Mucosa of stomach (tissue), 1 donor: Measurements from ENCODE around the gene ADIPOR2.

Source experiments
- H3K27me3 ChIP-seq: one replicate; pipeline ENCODE4 v1.7.0; 2013; ENCODE audit warnings: mild to moderate bottlenecking, low read length; ENCODE audit not compliant: control insufficient read depth, insufficient read depth
- H3K36me3 ChIP-seq: one replicate; pipeline ENCODE4 v1.7.0; 2013; ENCODE audit warnings: low read length; ENCODE audit not compliant: control insufficient read depth, insufficient read depth
- H3K4me1 ChIP-seq: one replicate; pipeline ENCODE4 v1.7.0; 2013; ENCODE audit warnings: mild to moderate bottlenecking, low read length; ENCODE audit not compliant: control insufficient read depth, insufficient read depth
- H3K4me3 ChIP-seq: one replicate; pipeline ENCODE4 v1.7.0; 2013; ENCODE audit warnings: low read length
- H3K9ac ChIP-seq: one replicate; pipeline ENCODE4 v1.7.0; 2013; ENCODE audit warnings: mild to moderate bottlenecking, low read length, moderate library complexity
- H3K9me3 ChIP-seq: one replicate; pipeline ENCODE4 v1.7.0; 2013; ENCODE audit warnings: mild to moderate bottlenecking, low read length, moderate library complexity; ENCODE audit not compliant: control insufficient read depth
- donor health status: Pancreatic carcinoma.

The ADIPOR2 gene

DNA sequence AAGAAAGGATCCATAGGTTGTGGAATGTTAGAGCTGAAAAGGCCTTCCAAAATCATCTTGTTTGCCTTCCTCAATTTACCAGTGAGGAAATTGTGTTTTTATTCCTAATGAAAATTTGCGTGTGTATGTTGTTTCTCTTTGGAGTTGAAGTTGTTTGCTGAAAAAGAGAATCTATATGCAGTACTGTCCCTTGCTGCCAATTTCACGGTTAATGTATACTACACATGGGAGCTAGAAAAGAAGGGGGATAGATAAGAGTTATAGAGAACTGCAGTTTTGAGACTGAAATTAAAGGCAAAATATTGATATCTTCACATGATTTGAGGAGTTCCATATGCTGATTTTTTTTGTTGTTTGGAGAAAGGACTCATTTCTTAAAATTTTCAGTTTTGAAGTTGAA lies 67.5 kb downstream of the ADIPOR2 start:
- Histone ChIP-seq H3K4me1 (no peaks in the 10 kb centered on the region), H3K4me3 (no peak overlapping the region), H3K9me3 (no peaks in the 10 kb centered on the region), H3K27me3 (no peaks in the 10 kb centered on the region), H3K9ac (no peak overlapping the region), H3K36me3 (no peaks in the 10 kb centered on the region)

DNA sequence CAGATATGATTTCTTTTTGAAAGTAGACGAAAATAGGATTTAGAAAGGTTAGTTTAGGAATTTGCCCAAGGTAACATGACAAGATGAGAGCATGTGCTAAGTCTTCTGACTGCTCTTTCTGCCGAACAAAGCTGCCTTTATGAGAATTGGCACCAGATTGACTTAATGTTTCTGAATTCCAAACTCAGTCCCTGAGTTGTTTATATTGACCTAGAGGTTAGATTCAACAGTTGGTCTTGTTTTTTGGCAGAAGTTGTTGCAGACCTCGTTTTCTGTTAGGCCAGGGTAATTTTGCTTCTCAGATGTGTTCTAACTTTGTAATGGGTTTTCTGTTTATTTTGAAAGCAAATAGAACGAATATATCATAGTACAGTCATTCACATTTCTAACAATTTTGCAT lies 68.0 kb downstream of the ADIPOR2 start:
- Histone ChIP-seq H3K9ac (no peak overlapping the region), H3K36me3 (no peaks in the 10 kb centered on the region), H3K4me1 (no peaks in the 10 kb centered on the region), H3K4me3 (no peak overlapping the region), H3K9me3 (no peaks in the 10 kb centered on the region), H3K27me3 (no peaks in the 10 kb centered on the region)

DNA sequence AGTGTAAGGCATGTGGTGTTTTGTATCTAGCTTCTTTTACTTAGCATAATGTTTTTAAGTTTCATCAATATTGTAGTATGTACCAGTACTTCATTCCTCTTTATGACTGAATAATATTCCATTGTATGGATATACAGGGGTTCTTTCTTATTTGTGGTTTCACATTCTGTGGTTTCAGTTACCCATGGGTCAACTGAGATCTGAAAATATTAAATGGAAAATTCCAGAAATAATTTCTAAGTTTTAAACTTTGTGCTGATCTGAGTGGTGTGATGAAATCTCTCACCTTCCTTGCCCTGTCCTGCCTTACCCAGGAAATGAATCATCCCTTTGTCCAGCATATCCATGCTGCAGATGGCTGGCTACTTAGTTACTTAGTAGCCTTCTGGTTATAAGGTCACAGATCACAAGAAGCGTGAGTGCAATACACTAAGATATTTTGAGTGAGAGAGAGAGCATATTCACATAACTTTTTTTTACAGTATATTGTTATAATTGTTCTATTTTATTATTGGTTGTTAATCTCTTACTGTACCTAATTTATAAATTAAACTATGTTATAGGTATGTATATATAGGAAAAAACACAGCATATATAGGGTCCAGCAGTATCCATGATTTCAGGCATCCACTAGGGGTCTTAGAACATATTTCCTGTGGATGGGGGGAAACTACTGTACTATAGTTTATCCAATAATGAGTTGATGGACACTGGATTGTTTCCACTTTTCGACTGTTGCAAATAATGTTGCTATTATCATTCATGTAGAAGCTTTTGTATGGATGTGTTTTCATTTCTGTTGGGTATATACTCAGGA lies 69.9 kb downstream of the ADIPOR2 start:
- no peaks in the 10 kb centered on the region for H3K9me3 ChIP-seq
- H3K36me3 ChIP-seq = no peaks in the 10 kb centered on the region
- no peak overlapping the region for H3K9ac ChIP-seq
- H3K4me3 ChIP-seq = no peak overlapping the region
- H3K27me3 ChIP-seq = no peaks in the 10 kb centered on the region
- no peaks in the 10 kb centered on the region for H3K4me1 ChIP-seq

DNA sequence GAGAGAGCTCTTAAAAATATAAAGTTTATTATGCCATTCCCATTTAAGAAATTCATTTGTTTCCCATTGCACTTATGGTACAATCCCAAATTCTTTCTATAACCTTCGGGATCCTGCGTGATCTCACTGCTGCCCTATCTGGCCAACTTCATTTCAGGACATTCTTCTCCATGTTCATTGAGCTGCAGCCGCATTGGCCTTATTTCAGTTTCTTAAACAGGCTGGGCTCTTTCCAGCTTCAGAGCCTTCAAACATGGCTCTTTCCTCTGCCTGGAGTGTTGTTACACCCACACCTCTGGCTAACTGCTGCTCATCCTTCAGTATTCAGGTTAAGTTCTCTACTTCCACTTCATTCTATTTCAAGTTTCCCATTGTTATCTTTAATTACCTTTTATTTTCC lies 71.0 kb downstream of the ADIPOR2 start:
- Histone ChIP-seq H3K4me3 (no peak overlapping the region), H3K27me3 (no peaks in the 10 kb centered on the region), H3K9me3 (no peaks in the 10 kb centered on the region), H3K9ac (no peak overlapping the region), H3K4me1 (no peaks in the 10 kb centered on the region), H3K36me3 (no peaks in the 10 kb centered on the region)

DNA sequence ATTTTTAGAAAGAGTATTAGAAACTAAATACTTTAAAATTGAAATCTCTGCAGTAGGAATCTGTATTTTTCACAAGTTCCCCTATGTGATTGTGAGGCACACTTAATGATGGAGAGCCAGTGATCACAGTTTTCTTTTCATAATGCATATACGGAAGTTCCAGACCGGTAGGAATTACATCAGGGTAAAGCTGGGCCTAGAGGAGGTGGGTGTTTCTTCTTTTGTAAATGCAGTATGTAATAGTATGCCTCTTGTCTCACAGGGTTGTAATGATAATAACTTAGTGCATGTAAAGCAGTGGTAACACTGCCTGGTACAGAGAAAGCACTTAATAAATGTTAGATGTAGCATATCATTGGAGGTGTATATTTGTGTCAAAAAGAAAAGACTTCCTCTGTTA lies 72.3 kb downstream of the ADIPOR2 start:
- Histone ChIP-seq H3K27me3 (no peaks in the 10 kb centered on the region), H3K9me3 (no peaks in the 10 kb centered on the region), H3K36me3 (no peaks in the 10 kb centered on the region), H3K4me1 (peaks cover 10% of the 10 kb centered on the region), H3K9ac (no peak overlapping the region), H3K4me3 (no peak overlapping the region)

DNA sequence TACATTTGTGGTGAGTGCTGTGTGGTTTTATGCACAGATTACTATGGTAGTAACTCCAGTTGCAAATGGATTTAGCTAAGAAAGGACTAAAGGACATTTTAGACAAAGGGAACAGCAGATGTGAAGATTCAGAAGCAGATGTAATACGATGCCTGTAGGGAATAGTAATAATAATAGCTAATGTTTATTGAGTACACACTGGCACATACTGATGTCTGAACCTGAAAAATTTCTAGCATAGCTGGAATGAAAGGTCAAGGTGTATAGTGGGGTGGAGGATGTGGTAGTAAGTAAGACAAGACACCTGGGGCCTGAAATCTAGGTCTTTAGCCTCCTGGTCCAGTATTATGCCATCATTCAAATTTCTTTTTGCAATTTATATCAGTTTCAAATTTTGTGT lies 75.2 kb downstream of the ADIPOR2 start:
- Histone ChIP-seq H3K36me3 (no peaks in the 10 kb centered on the region), H3K4me1 (peaks cover 25% of the 10 kb centered on the region), H3K4me3 (no peak overlapping the region), H3K9me3 (no peaks in the 10 kb centered on the region), H3K9ac (no peak overlapping the region), H3K27me3 (no peaks in the 10 kb centered on the region)

DNA sequence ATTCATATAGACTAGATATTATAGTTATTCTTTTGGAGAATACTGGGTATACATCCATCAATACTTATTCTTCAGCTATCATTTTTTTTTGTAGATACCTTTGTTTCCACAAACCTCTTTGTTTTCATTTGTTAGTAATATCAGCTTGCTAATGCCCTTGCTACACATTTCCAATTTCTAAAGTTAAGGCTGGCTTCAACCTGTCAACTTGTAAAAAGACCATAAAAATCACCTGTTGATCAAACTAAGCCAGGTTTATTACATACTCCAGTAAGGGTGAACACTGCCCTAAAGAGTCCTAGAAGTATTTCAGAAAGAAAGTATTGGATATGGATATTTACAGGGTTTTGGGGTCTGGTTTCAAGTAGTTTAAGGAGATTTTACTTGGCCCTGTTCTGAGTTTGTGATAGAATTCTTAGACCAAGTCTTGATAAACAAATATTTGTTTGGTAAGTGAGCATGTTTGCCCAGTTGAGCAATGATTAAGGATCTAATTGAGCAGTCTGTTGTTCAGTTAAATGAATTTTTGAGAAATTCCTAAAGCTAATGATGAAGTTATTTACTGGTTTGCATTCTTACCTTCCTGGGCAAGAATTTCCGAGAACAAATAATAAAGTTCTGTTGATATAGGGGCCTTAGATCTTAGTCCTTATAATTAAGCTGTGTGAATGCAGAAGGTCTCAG lies 76.7 kb downstream of the ADIPOR2 start:
- Histone ChIP-seq H3K4me1 (peaks cover 25% of the 10 kb centered on the region), H3K9me3 (no peaks in the 10 kb centered on the region), H3K36me3 (no peaks in the 10 kb centered on the region), H3K27me3 (no peaks in the 10 kb centered on the region), H3K4me3 (no peak overlapping the region), H3K9ac (no peak overlapping the region)

DNA sequence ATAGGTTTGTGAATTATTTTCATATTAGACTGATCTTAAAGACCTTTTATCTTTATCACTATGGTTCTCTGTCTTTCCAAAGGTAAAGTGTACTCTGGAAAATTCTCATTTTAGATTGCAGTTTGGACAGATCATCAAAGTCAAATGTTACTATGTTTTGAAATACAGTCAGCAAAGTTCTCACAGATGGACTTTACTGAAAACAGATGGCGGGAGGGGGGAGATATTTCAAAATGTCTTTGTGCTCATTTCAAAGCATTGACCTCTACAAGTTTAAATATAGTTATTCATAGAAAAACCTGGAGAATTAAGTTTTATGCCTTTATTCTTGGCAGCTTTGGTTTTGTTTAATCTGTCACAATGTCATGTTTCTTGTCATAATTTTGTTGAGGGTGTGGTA lies 77.7 kb downstream of the ADIPOR2 start:
- Histone ChIP-seq H3K4me1 (peaks cover 34% of the 10 kb centered on the region), H3K4me3 (no peak overlapping the region), H3K36me3 (no peaks in the 10 kb centered on the region), H3K27me3 (no peaks in the 10 kb centered on the region), H3K9me3 (no peaks in the 10 kb centered on the region), H3K9ac (no peak overlapping the region)

DNA sequence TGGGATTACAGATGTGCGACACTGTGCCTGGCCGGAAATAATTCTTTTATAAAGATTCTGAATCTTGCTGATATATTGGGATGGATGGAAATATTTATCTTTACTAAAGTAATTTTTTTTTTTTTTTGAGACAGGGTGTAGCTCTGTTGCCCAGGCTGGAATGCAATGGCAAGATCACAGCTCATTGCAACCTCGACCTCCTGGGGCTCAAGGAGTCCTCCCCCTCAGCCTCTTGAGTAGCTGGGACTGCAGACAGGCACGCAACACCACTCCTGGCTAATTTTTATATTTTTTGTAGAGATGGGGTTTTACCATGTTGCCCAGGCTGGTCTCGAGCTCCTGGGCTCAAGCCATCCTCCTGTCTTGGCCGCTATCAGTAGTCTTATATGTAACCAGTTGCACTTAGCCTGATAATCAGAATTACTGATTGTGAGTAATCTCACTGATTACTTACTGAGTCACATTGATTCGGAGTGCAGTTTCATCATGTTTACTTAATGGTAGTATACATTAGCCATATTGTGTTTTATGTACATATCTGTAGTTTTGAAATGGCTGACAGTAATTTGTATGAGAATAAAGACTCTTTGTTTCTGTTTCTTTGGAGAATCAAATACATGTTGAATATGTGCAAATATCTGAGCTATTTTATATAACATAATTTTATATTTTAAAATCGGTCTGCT lies 79.1 kb downstream of the ADIPOR2 start:
- H3K9ac ChIP-seq = no peak overlapping the region
- H3K4me1 ChIP-seq = peaks cover 34% of the 10 kb centered on the region
- H3K4me3 ChIP-seq = no peak overlapping the region
- H3K36me3 ChIP-seq = no peaks in the 10 kb centered on the region
- H3K27me3 ChIP-seq = no peaks in the 10 kb centered on the region
- no peaks in the 10 kb centered on the region for H3K9me3 ChIP-seq

DNA sequence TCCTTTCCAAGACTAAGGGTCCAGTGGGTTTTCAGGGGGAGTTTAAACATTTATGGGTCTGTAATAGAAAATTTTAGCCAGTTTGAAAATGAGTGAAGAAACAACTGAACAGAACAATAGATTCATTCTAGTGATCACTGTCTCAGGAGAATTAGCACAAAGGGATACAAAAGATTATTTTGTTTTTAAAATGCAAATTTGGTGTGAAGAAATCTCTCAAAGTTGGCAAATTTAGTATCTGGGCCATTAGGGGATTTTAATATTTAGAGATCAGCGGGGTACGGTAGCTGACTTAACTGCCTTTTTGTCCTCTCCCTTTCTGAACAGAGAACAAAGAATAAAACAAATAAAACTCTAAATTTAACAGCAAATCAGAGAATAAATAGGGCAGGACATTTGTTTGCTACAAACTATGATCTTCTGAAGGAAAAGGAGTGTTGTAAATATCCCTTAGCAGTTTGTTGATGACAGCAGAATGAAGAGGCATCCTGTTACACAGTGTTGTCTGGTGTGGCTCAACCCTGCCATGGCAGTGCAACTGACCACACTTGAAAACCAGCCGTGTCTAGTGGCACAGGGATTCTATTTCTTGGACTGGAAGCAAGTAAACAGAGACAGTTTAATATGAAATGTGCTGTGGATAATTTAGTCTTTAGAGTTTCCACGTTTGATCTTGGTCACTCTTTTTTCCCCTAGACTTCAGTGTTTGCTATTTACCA lies 83.2 kb downstream of the ADIPOR2 start:
- Histone ChIP-seq H3K36me3 (no peaks in the 10 kb centered on the region), H3K4me1 (peaks cover 19% of the 10 kb centered on the region), H3K4me3 (no peak overlapping the region), H3K9ac (no peak overlapping the region), H3K9me3 (no peaks in the 10 kb centered on the region), H3K27me3 (no peaks in the 10 kb centered on the region)

DNA sequence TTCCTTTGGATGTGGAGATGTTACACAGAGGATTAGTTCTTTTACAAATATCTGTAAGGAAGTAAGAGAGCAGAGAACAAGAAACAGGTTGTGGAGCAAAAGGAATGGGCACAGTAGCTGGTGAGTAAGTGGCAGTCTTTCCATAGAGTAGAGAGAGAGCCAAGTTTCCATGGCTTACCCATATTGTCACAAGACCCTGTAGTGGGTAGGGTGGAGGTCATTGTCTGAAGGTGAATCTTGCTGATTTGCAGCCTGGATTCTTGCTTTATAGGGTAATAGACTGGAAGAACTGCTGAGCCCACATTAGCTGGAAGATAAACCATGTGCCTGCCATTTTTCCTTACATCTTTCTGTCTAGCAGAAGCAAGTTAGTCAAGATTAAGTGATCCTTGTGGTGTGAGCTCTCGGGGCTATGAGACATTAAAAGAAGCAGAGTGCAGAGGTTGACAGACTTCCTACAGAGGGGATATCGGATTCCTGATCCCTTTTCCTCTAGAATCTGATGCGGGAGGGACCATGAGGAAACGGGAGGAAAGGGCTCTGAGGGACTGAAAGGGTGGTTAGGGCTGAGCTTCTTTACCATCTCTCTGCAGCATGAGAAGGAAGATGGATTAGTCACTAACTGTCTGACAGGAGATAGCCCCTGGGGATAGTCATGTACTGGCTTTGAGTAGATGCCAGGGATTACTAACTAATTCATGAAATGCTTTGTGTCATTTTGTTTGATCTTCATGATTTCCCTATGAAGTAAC lies 85.5 kb downstream of the ADIPOR2 start:
- Histone ChIP-seq H3K36me3 (no peaks in the 10 kb centered on the region), H3K9me3 (no peaks in the 10 kb centered on the region), H3K9ac (no peak overlapping the region), H3K4me1 (peaks cover 9% of the 10 kb centered on the region), H3K4me3 (no peak overlapping the region), H3K27me3 (no peaks in the 10 kb centered on the region)
